Cardiac muscle cell (in vitro differentiated cells and primary cell): ENCODE measurements around the gene ARID4B. TPM values are rescaled to one million over a fixed set of nuclear protein-coding genes. Genes with fewer than 3 reads are reported as not detected.
"Not testable (repeated sequence)": the region's sequence is repeated elsewhere in the genome, so short reads cannot be mapped to it uniquely, and the experiment has no call there.

Experiments used
- DNase-seq, 2 donors: peaks; one replicate each; pipeline versions ENCODE4 v3.0.0 to v3.0.0-alpha.2; 2010 to 2017; ENCODE audit warnings: low read depth in 1 of 2, low spot score in 1 of 2
- H3K27ac ChIP-seq: fragments of 200-600 bp; sonication (generic); 2 replicates; pipeline ENCODE4 v1.5.1; 2016
- H3K27me3 ChIP-seq: fragments of 200-600 bp; sonication (generic); 2 replicates; pipeline ENCODE4 v1.6.0; 2016; ENCODE audit warnings: control low read depth
- H3K36me3 ChIP-seq: fragments of 200-600 bp; sonication (generic); 2 replicates; pipeline ENCODE4 v1.5.1; 2016; ENCODE audit warnings: control low read depth
- H3K4me1 ChIP-seq: fragments of 200-600 bp; sonication (generic); 2 replicates; pipeline ENCODE4 v1.8.1; 2017; ENCODE audit warnings: low read depth, mild to moderate bottlenecking, mixed run types
- H3K4me3 ChIP-seq: fragments of 200-600 bp; sonication (generic); 2 replicates; pipeline ENCODE4 v1.5.1; 2016; ENCODE audit warnings: mild to moderate bottlenecking
- H3K9me3 ChIP-seq: fragments of 200-600 bp; sonication (generic); 2 replicates; pipeline ENCODE4 v1.5.1; 2017; ENCODE audit warnings: low read depth, mild to moderate bottlenecking, control low read depth
- polyA plus RNA-seq: library from polyadenylated mRNA; unstranded; fragments of >200 nt; fragmentation: Nextera tagmentation; extraction: Ambion mirVana; gene quantifications from 2 replicates; pipeline ENCODE4 v1.2.1, GENCODE V29; 2016
- total RNA-seq: library from RNA; depleted of rRNA; stranded (reverse); fragments of >200 nt; gene quantifications from 2 replicates; pipeline ENCODE4 v1.2.3, GENCODE V29; 2016
- TF ChIP-seq, protein P1 (sequence below): IDR thresholded peaks from 2 replicates; pipeline ENCODE4 v1.5.1; 2012; ENCODE audit warnings: low read depth, mild to moderate bottlenecking, low read length

The ARID4B gene
- total and polyA plus RNA-seq, 2 experiments from 2014 or later = 33.8 to 37.9 TPM

DNA sequence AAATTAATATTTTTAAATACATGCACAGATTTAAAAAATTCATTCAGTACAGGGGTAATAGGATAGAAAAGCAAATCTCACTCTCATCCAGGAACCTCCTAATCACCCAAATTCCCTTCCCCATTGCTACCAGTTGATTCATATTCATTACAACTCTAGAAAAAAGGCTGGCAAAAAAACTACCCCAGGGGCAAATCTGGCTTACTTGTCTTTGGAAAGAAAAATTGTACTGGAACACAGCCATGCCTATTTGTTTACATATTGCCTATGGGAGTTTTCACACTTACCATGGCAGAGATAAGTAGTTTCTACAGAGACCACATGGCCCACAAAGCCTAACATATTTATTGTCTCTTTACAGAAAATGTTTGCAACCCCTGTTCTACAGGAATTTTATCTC, 158.0 kb downstream of the ARID4B start:
- Histone ChIP-seq H3K4me3 (no peak overlapping the region), H3K27ac (no peak overlapping the region), H3K9me3 (no peaks in the 10 kb centered on the region), H3K4me1 (no peaks in the 10 kb centered on the region), H3K36me3 (peaks cover 50% of the 10 kb centered on the region), H3K27me3 (no peaks in the 10 kb centered on the region)
- TF ChIP-seq, protein P1, sequence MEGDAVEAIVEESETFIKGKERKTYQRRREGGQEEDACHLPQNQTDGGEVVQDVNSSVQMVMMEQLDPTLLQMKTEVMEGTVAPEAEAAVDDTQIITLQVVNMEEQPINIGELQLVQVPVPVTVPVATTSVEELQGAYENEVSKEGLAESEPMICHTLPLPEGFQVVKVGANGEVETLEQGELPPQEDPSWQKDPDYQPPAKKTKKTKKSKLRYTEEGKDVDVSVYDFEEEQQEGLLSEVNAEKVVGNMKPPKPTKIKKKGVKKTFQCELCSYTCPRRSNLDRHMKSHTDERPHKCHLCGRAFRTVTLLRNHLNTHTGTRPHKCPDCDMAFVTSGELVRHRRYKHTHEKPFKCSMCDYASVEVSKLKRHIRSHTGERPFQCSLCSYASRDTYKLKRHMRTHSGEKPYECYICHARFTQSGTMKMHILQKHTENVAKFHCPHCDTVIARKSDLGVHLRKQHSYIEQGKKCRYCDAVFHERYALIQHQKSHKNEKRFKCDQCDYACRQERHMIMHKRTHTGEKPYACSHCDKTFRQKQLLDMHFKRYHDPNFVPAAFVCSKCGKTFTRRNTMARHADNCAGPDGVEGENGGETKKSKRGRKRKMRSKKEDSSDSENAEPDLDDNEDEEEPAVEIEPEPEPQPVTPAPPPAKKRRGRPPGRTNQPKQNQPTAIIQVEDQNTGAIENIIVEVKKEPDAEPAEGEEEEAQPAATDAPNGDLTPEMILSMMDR = no peak
- DNase-seq = no peak

DNA sequence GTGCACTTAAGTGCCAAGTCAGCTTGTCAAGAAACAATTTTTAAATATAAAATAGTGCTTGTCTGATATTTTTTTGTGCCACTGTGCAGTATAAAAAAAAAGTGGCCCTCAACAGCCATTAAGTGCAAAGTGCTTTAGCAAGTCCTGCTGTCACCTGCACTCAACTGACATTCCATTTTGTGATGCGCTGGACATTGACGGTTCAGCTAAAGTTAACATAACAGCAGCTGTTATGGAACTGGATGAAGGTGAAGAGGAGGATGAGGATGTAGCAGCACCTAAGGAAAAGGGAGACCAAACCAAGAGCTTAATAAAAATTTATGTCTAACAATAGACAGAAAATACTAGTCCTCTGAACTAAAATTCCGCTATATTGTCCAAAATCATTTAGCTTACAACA, 159.6 kb downstream of the ARID4B start:
- Histone ChIP-seq H3K9me3 (no peaks in the 10 kb centered on the region), H3K27ac (peak overlapping the region; percentile 9), H3K36me3 (peaks cover 37% of the 10 kb centered on the region), H3K27me3 (no peaks in the 10 kb centered on the region), H3K4me3 (no peak overlapping the region), H3K4me1 (no peaks in the 10 kb centered on the region)
- DNase-seq = no peak
- TF ChIP-seq, protein P1 = no peak

DNA sequence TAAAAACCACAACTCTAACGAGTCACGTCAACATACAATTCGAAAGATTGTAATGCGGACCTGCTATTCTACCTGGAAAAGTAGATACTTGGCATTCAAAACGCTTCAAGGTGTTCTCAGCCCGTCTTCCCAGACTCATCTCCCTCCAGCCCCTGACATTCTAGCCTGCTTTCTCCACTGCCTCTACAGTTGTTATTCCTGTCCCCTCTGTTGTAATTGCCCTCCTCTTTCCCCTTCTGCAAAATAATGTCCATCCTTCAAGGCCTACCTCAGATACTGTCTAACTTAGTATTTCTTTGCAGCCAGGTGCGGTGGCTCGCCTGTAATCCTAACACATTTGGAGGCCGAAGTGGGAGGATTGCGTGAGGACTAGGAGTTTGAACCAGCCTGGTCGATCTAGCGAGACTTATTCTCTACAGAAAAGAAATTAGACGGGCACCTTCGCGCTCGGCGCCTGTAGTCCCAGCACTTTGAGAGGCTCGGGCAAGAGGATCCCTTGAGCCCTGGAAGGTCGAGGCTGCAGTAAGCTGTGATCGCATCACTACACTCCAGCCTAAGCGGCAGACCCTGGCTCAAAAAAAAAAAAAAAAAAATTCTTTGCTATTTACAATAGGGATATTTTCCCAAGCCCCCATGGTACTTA, 166.2 kb downstream of the ARID4B start:
- H3K4me3 ChIP-seq = peak overlapping the region; percentile 84
- no peaks in the 10 kb centered on the region for H3K9me3 ChIP-seq
- no peaks in the 10 kb centered on the region for H3K27me3 ChIP-seq
- peaks cover 9% of the 10 kb centered on the region for H3K36me3 ChIP-seq
- TF ChIP-seq, protein P1 = no peak
- H3K4me1 ChIP-seq = peaks cover 3% of the 10 kb centered on the region
- peak overlapping the region; percentile 86 for H3K27ac ChIP-seq
- DNase-seq = no peak

DNA sequence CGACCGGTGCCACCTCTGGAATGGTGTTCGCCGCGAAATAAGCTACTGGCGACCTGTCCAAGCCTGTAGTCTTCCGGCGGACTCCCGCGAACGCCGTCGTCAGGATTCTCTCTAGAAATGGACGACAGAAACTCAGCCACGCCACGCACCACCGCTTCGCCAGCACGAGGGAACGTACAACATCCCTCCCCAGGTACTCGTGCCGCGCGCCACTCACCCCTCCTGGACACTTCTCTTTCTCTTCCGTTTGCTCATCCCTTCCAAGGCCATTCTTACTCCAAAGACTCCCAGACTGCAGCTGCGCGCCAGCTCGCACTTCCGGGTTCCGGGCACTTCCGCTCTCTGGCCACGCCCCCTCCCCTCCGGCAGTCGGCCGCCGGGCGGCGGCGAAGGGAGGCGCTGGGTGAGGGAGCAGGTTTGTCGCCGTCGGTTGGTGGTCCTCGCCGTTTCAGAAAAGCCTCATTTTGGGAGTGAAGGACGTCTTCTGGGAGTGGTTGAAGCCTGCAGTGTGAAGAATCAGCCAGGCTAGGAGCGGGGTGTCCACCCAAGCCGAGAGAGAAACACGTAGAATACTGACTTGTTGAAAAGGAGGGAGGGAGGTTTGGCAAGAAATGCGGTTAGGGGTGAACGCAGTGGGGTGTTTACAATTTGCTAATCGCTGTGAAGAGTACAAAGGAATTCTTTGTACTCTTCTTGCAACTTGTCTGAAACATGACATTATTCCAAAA, 166.9 kb downstream of the ARID4B start, which contains the start of gene RBM34:
Gene RBM34 (minus strand): TSS at position 294 of the 728 bp plus-strand sequence. CDS start 24 bp downstream, at position 270.
- peaks cover 12% of the 10 kb centered on the region for H3K36me3 ChIP-seq
- no peaks in the 10 kb centered on the region for H3K9me3 ChIP-seq
- peak; percentile 93 for DNase-seq
- H3K4me3 ChIP-seq = peak within 1 kb of the TSS; percentile 84
- no peaks in the 10 kb centered on the region for H3K27me3 ChIP-seq
- H3K4me1 ChIP-seq = peaks cover 3% of the 10 kb centered on the region
- TF ChIP-seq, protein P1 = no peak
- peak within 1 kb of the TSS; percentile 86 for H3K27ac ChIP-seq

DNA sequence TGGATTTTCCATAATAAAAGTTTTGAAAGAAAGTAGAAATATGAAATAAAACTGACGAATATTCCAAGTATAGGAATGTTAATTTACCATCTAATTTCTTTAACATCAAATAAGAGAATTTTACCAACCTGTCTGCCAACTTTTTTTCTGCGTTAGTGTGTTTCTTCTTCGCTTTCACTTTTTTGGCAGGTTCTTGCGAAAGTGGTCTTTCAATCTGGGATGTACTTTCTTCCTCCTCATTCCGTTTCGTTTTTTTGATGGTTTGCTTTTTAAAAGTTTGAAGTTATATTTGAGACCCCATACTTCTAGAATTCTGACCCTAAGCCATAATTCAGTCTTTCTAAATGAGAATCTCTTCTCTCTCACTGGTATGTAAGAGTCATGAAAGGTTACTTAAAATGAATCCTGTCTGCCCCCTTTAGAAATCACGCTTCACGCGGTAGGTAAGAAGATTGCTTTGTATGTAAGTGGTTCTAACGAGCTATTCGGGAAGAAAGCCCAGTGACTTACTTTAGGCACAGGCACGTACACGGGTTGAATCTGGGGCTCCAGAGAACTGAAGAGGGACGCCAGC, 167.5 kb downstream of the ARID4B start:
- H3K4me3 ChIP-seq = peak overlapping the region; percentile 84
- H3K9me3 ChIP-seq = no peaks in the 10 kb centered on the region
- peak; percentile 63 to 71 for DNase-seq
- H3K36me3 ChIP-seq = peaks cover 12% of the 10 kb centered on the region
- no peaks in the 10 kb centered on the region for H3K27me3 ChIP-seq
- H3K27ac ChIP-seq = peak overlapping the region; percentile 86
- TF ChIP-seq, protein P1 = no peak
- peaks cover 3% of the 10 kb centered on the region for H3K4me1 ChIP-seq

DNA sequence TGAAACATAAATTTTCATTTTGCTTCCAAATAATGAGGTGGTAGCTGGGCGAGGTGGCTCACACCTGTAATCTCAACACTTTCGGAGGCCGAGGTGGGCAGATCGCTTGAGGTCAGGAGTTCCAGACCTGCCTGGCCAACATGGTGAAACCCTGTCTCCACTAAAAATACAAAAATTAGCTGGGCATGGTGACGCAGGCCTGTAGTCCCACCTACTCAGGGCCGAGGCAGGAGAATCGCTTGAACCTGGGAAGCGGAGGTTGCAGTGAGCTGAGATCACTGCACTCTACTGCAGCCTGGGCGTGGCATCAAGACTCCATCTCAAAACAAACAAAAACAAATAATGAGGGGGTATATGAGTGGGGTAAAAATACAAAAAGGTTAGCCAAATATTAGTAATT, 168.0 kb downstream of the ARID4B start:
- not testable (repeated sequence) for DNase-seq, H3K27me3 ChIP-seq, H3K4me1 ChIP-seq, H3K9me3 ChIP-seq, H3K27ac ChIP-seq
- Histone ChIP-seq H3K4me3 (peak overlapping the region; percentile 84), H3K36me3 (peaks cover 12% of the 10 kb centered on the region)

DNA sequence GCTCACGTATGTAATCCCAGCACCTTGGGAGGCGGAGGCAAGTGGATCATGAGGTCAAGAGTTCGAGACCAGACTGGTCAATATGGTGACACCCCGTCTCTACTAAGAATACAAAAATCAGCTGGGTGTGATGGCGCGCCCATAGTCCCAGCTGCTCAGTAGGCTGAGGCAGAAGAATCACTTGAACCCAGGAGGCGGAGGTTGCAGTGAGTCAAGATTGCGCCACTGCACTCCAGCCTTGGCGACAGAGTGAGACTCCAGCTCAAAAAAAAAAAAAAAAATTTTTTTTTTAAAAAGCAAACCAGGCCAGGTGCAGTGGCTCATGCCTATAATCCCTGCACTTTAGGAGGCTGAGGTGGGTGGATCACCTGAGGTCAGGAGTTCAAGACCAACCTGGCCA, 168.7 kb downstream of the ARID4B start:
- not testable (repeated sequence) for H3K4me1 ChIP-seq, H3K4me3 ChIP-seq, DNase-seq, H3K9me3 ChIP-seq, H3K27ac ChIP-seq, H3K27me3 ChIP-seq
- peaks cover 18% of the 10 kb centered on the region for H3K36me3 ChIP-seq
